Left colon (tissue), 2 donors: ENCODE data around the gene SRGAP2C. TPM values are rescaled to one million over a fixed set of nuclear protein-coding genes. Genes with fewer than 3 reads are reported as not detected.
"Not testable (repeated sequence)": the region's sequence is repeated elsewhere in the genome, so short reads cannot be mapped to it uniquely, and the experiment has no call there.

Experiments
- ATAC-seq: fragments of 200-7000 bp; cut with Tn5 transposase; one replicate; pipeline ENCODE4 v1.9.1; 2020; ENCODE audit warnings: mild to moderate bottlenecking, moderate library complexity
- DNase-seq, 2 donors: peaks; one replicate each; pipeline ENCODE4 v3.0.0-alpha.2; 2020
- intact Hi-C, 2 donors: fragments of 100-400 bp; cut with DNase I in 1 of 2; cut with micrococcal nuclease in 1 of 2; formaldehyde crosslinking; loops; one replicate each; pipeline versions ENCODE4 v1.11.2 to v1.14.0; 2022; cut with DNase I, micrococcal nuclease
- total RNA-seq, 2 donors: library from RNA; stranded (reverse); fragmentation: NEBNext Ultra II Directional; extraction: Animal tissue kit (Norgen Biotek cat#: 25700); gene quantifications; one replicate each; pipeline ENCODE4 v1.2.1, GENCODE V29; 2021
- donor health status: DM: no; HTN: no; CAD: no.
- donor health status: DM: yes; HTN: yes; CAD: no.

The SRGAP2C gene
- total RNA-seq, 2 donors from 2014 or later, result 4.3 to 8.1 TPM

DNA sequence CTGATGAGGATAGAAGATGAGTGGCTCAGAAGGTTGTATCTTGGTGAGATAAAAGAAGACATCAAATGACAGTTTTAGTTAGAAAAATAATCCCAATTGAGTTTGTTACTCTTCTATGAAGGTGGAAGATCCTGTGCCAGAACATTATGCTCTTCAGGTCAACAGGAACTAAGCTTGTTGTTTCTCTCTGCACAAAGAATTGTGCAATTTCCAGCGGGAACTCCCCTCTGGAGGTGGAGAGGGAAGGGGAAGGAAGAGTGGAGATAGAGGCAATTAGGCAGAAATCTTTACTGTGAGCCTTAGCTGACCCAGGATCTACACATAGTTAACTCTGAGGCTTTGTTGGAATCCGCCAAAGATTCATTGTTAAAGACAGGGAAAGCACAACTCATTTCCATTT lies 77.4 kb downstream of the SRGAP2C start:
- DNase-seq, ATAC-seq, intact Hi-C loops: not testable (repeated sequence)

DNA sequence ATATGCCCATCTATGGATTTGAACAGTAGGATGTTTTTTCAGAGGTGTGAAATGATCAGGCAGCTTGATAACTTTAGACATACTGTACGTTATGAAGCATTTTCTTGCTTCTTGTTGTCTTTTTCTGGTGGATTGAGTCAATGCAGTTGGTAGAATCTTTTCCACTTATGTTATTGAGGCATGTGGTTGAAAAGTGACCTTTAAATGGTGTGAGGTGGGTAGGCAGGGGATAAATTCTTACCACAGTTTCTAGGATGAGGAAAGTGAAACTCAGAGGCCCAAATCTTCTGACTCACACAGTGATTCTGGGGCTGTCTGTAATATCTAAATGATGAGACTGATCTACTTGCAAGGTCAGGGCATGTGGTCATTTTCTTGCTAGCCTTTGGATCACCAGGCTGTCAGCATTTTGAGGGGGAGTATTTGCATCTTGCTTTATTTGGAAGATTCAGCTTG lies 79.0 kb downstream of the SRGAP2C start:
- intact Hi-C loops, ATAC-seq, DNase-seq: not testable (repeated sequence)

DNA sequence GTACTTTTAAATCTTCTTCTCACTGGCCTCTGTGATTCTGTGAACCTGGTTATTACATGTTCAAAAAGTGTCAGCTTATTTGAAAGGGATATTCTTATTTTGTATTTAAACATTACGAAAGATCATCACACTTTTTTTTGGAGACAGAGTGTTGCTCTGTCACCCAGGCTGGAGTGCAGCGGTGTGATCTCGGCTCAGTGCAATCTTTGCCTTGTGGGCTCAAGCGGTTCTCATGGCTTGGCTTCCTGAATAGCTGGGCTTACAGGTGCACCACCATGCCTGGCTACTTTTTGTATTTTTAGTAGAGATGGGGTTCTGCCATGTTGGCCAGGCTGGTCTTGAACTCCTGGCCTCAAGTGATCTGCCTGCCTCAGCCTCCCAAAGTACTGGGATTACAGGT lies 82.3 kb downstream of the SRGAP2C start:
- ATAC-seq, intact Hi-C loops, DNase-seq: not testable (repeated sequence)

DNA sequence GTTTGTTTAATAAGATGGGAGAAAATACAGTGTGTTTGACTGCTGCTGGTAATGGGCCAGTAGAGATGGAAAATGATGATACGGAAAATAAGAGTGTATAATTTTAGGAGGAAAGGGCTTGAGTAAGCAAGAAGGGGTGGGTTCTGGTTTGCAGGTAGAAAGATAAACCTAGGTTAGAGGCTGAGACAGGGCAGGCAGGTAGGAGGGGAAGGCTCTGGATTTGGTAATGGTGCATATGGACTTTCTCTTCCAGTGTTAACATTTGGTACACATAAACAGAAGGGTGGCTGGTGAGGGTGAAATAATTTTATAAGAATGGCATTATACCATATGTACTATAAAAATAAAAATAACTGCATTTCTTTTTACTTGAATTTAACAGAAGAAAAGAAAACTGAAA lies 84.5 kb downstream of the SRGAP2C start:
- intact Hi-C loops, DNase-seq, ATAC-seq: not testable (repeated sequence)

DNA sequence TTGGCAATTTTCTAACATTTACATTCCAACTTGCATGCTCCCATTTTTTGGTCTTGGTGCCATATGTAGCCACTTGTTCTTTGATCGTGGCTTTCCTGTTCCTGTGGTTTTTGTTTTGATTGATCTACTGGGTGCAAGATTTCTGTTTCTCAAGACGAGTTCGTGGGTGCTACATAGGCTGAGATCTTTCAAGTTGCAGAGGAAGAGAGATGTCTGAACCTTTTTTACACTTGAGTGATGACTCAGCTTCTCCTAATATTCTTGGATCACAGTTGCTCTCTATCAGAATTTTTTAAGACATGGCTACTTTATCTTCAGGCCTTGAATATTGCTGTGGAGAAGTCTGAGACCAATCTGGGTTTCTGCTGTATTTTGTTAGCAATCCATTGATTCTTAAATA lies 85.2 kb downstream of the SRGAP2C start:
- intact Hi-C loops, DNase-seq, ATAC-seq: not testable (repeated sequence)

DNA sequence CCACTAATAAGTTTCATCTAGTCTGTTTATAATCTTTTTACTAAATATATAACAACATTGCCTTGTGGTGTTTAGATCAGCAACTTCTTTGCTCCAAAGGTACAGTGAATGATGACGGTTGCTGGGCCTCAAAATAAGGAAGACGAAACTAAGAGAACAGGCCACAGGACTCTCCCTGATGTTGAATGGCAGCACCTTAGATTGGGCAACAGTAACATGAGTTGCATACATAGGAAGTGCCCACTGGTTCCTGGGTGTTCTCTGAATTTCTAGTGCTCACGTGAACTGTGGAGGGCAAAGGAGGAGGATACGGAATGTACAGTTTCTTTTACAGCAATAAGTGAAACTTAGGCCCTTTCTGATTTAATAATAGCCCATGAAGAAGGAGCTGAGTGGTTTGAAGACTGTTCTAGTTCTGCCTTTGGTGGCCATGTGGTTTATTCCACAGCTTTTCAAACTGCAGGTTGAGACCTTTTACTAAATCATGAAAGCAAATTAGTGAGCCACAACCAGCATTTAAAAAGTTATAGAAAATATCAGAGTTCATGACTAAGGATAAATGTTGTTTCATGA lies 86.5 kb downstream of the SRGAP2C start:
- DNase-seq, ATAC-seq, intact Hi-C loops: not testable (repeated sequence)

DNA sequence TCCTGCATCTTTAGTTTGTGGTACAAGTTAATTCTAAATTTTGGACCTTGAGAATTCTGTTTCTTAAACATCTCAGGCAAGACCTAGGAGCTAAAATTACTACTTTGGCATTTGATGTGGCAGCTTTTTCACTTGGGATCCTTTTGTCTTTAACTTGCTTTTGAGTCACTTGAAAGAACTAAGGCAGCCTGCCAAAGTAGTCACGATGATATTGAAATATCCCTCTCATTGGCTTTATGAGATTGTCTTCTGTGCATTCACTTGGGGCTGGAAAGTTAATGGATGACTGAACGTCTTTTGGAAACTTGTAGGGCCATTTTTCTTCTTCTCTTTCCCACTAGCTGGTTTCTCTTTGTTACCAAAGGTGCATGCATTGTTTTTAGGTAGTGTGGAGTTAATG lies 90.7 kb downstream of the SRGAP2C start:
- DNase-seq, intact Hi-C loops: not testable (repeated sequence)

DNA sequence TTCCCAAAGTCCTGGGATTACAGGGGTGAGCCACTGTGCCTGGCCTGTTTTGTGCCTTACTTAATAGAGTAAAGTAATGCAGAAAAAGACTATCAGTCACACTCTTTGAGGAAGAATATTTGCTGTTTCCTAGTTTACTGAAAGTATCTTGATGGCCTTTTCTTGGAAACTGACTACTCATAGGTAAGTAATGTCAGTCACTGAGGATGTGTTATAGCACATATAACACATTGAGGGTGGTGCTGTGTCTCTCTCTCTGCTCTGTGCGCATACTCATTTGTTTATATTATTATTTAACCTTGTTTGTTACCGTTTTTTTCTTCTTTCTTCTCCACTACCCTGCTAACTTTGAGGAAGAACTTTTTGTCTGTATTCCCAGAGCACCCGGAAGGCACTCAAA lies 93.4 kb downstream of the SRGAP2C start:
- DNase-seq, ATAC-seq, intact Hi-C loops: not testable (repeated sequence)

More for the DNA sequence above, 90.7 kb downstream of the SRGAP2C start:
- not testable (repeated sequence) for ATAC-seq

DNA sequence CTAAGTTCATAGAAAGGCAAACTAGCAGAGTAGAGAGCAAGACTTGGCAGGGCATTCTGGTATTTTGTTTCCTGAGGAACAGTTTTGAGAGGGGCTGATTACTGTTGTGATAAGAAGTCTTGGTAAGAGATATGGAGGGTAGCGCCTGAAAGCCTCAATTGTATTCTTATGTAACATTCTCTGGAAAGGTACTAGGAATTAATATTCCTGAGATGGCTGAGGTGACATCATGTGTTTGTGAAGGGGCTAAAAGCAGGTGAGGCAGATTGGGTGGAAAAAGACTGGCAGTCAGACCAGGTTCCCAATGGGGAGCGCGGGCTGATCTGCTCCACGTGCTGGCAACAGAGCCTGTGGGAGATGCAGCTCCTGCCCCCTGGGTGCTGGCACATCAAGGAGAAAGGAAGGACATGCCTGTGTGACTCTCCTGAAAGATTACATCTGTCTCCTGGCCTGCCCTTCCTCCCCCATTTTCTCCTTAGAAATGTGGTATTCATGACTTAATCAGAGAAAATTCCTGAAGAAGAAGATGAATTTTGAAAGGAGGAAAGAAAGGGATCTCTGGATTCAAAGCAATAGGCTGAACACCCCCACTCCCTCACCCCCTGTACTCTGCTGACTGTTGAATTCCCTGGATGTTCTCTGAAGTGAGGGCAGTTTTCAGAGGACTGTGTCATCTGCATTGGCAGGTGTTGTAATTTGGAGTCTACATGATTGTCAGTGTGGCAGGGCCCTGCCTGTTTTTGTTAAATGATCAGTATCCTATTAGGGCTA lies 94.2 kb downstream of the SRGAP2C start:
- ATAC-seq, intact Hi-C loops, DNase-seq: not testable (repeated sequence)

DNA sequence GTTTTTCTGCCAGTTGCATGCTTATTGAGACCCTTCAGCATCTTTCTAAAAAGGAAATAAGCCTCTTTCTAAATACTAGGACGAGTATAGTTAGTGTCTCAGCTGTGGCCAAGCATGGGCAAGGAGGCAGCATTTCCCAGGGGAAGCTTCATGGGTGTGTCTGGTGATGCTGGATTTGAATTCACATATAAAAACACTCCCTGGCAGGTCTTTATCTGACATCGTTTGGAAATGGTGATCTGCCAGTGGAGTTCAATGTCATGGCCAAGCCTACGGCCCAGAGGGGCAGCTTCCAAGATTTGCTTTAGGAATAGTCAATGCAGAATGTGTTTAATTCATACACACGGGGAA lies 94.7 kb downstream of the SRGAP2C start:
- intact Hi-C loops, ATAC-seq, DNase-seq: not testable (repeated sequence)

DNA sequence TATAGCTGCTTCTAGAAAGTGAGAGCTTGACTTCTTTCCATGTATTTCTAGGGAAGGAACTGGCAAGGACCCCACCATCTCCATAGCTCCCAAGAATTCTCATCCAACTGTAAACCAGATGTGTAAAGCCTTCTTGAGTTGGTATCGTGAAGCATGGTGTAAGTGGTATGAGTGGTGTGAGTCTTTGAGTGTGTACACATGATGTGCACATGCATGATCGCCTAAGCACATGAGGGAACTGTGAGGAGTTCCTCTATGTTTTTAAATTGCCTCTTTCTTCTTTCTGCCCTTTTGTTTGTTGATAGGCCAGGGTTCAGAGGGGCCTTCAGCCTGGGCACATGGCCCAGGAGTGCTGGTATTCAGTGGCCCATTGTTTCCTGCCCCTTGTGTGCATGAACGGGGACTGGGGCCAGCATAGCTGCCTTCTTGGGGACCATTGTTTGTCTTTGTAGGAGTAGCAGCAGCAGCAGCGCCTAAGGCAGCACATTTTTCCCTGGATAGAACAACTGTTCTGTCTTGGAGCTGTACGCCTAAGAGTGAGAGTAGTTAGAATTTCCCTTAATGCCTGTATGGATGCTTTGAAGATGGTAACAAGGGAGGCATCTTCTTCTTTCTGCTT lies 96.0 kb downstream of the SRGAP2C start:
- intact Hi-C loops, DNase-seq, ATAC-seq: not testable (repeated sequence)

DNA sequence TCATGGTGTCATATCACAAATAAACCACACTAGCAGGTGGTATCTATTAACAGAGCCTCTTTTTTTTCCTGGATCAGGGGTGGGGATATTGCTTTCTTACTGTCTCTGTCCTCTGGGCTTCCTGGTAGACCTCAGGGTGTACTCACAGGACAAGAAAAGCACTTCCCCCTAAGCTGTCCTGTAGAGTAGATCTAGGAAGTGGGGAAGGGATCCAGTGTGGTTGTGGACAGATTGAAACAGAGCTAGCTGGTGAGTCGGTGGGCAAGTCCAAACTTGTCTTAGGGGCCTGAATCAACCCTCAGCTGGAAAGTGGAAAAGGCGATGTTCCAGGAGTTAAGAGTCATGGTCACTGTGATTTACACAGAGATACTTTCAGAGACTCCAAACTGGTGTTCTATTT lies 96.7 kb downstream of the SRGAP2C start:
- intact Hi-C loops, ATAC-seq, DNase-seq: not testable (repeated sequence)

DNA sequence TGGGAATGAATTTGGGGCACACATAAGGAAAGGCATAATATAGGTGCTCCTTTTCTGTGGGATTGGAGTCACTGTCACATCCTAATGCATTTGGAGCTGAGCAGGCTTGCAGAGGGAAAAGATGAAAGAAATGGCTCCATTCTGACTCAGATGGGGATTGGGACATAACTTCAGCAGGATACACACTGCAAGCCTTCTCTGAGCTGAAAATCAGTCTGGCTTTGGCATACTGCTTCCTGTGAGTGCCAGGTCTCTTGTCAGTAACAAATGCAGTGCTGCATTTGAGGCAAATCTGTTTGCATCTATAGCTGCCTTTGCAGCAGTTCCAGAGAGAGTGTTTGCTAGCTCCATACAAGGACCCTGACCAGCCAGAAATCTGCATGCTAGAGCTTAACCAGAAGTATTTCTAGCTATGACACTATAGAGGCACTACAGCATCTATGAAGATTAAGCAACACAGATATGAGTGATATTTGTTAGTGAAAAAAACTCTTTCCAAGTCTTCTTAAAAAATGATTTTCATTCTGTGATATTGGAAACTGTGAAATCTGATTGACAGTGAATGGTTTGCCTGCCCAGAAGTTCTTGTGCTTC lies 98.9 kb downstream of the SRGAP2C start:
- intact Hi-C loops, ATAC-seq, DNase-seq: not testable (repeated sequence)

DNA sequence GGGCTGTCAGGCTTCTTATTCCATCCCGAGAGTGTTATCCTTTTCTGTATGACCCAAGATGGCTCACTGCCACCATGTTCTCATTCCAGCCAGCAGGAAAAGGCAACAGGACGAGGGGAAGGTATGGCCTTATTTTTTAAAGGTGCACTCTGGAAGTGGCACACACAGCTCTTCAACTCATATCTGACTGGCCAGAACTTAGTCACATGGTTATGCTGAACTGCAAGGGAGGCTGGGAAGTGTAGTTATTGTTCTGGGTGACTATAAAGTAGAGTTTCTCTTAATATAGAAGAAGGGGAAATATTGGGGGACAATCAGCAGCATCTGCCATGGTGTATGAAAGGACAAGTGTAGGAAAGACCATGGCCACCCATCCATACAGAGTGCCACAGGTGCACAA lies 107.8 kb downstream of the SRGAP2C start:
- DNase-seq, ATAC-seq, intact Hi-C loops: not testable (repeated sequence)

DNA sequence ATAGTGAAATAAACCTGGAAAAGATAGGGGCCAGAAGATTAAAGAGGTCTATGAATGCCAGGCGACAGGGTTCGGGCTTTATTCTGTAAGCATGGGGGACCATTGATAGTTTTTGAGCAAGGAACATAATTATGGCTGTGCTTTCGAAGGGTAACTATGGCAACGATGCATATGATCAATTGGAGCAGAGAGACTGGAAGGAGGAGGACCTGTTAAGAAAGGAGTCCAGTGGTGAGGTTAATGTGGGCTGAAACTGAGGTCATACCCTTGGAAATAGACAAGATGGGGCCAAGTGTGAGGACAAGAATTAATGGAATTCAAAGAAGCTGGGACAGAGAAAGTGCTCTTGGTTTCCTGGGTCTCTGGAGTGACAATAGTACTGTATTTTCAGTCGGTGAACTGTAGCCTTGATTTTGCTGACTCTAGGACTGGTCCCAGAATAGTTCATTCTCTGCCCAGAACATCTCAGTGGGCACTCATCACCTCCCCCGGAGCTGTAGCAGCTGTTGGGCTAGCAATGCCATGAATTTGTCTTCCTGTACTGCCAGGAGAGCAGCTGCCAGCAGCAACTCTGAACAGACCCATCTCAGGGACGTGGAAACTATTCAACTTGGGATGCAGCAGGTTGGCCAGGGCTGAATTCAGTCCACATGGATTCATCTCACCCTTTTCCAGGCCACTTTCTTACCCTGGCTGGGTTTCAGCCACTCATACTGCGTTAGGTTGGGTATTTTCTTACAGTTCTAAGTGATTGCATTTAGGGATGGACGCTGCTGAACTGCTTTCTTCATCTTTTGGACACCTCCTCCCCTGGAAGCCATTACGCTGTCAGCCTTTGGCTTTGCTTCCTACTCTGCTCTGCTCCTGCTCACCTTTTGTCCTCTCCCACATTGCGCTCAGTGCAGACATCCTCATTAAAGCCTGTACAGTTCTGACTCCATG lies 108.8 kb downstream of the SRGAP2C start:
- intact Hi-C loops, ATAC-seq, DNase-seq: not testable (repeated sequence)

DNA sequence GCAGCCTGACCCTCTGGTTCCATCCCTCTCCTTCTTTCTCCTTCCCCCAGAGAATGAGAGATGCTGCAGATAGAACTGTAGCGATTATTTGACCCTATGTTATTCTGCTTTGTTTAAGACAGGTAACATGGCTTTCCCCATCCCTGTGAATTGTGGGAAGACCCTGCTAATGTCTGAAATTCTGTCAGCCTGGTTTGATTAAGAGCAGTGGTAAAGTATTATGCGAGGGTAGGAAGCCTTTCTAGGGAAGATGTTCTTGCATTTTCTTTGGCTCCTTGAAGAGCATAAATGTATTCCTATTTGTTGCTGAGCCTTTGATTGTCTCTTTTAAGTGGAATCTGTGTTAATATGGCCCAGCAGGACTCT lies 109.4 kb downstream of the SRGAP2C start:
- DNase-seq, intact Hi-C loops, ATAC-seq: not testable (repeated sequence)

DNA sequence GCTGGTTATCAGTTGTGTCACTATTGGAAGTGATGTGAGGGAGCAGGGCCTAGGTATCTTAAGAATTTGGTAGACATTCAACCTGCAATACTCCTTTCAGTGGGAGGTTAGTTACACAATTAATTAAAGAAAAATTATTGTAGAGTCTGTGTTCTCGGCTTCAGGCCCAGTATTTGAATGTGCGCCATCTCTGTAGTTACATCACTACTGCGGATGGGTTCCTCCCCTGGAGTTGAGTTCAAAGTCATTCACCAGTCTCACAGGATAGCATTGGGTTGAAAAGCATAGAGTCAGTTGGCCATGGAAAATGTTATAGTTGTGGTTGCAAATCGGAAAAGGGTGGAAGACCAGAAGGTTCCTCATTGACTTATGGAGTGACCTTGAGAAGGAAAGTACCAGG lies 111.8 kb downstream of the SRGAP2C start:
- DNase-seq, ATAC-seq, intact Hi-C loops: not testable (repeated sequence)

DNA sequence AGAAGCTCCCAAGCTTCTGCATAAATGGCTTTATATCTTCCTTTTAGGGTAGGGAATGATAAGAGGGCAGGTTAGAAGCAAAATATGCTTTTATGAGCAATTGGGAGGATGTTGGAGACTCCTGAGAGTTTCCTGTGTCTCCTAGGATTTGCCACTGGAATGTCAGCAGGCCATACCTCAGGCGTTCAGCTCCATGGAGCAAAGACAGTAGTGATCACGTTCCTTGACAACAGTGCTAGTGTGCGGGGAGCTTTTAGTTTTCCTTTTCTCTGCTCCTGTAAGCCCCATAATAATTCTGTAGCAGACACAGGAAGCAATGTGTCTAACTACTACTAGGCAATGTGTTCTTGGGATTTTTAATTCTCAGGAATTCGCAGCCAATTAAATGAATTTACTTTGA lies 113.8 kb downstream of the SRGAP2C start:
- ATAC-seq, intact Hi-C loops, DNase-seq: not testable (repeated sequence)
